Measurements from ENCODE around the gene TCF23.
"Not testable (repeated sequence)": the region's sequence is repeated elsewhere in the genome, so short reads cannot be mapped to it uniquely, and the experiment has no call there.

The TCF23 gene

DNA sequence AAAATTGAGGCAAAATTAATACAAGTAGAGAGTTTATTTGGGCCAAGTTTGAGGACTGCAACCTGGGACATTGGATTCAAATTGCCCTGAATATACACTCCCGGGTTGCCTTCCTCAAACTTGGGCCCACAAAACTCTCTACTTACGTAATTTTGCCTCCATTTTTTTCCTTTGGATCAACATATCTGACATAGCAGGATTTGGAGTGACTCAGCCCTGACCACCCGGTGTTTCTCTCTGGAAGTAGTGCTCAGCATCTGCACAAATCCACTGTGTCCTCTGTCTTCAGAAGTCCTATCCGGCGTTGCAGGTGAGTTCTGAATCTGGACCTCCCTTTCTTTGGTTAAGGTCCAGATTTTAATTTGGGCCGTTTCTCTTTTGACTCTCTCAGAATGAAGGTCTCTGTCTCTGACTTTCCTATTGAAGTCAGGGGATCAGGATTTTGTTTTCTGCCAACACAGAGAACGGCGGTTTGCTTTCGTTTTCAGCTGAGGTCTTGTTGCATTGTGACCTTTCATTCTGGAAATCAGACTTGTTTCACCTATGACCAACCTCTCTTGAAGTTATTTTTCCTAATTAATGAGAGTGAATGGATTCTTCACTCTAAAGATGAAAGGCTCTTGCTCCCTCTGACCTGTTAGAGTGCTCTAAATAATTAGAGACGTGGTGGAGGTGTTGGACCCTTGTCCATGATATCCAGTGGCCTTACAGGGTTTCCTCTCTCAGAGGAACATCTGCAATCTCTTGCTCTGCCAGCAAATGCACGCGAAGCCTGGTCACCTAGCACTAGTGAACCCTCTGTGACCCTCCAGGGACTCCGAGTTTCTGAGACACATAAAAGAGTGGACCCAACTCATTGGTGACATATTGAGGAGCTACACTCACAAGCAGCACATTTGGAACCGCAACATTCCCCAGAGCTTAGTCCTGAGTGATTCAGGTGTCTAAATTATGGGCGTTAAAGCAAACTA, 13.6 kb downstream of the TCF23 start:
- H3K4me3 ChIP-seq (ENCODE audit: low read depth, low read length): no peak overlapping the region
- TF ChIP-seq, protein P1, sequence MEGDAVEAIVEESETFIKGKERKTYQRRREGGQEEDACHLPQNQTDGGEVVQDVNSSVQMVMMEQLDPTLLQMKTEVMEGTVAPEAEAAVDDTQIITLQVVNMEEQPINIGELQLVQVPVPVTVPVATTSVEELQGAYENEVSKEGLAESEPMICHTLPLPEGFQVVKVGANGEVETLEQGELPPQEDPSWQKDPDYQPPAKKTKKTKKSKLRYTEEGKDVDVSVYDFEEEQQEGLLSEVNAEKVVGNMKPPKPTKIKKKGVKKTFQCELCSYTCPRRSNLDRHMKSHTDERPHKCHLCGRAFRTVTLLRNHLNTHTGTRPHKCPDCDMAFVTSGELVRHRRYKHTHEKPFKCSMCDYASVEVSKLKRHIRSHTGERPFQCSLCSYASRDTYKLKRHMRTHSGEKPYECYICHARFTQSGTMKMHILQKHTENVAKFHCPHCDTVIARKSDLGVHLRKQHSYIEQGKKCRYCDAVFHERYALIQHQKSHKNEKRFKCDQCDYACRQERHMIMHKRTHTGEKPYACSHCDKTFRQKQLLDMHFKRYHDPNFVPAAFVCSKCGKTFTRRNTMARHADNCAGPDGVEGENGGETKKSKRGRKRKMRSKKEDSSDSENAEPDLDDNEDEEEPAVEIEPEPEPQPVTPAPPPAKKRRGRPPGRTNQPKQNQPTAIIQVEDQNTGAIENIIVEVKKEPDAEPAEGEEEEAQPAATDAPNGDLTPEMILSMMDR (IDR thresholded peaks at IDR 0.05; ENCODE audit: low read depth, low read length, missing control alignments): no peak
- no peak for DNase-seq (ENCODE audit: low read depth)
- in situ Hi-C loops (cut with HindIII; ENCODE audit: low sequenced_read_pairs): no loop called here

DNA sequence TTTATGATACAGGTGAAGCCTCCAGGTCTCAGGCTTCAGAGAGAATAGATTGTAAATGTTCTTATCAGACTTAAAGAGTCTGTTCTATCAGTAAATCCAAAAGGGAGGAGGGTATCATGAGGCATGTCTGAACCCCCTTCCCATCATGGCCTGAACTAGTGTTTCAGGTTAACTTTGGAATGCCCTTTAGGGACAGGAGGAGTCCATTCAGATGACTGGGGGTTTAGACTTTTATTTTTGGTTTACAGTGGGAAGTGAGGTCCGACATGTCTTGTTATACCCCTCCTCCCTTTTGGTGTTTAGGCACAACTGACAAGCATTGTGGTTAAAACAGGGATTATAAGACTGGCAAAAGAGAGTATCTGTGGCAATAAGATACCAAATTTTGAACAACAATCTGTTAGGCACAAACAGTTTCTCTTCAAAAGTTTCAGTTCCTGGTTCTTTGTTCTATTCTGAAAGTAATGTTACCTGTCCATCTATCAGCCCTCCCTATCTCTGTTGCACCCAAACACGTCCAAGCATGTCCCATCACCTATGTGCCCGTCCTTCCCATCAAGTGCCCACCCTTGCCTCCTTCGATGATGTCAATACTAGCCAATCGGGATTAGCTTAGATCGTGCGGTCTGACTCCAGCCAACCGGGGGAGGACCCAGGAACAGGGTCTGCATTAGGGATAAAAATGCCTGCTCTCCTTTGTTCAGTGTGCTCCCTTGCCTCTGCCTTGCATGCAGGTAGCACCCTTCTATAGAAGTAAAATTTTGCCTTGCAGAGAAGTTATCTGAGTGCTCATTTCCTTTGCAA, 16.4 kb downstream of the TCF23 start:
- no peak overlapping the region for H3K4me3 ChIP-seq (ENCODE audit: low read depth, low read length)
- no peak for DNase-seq (ENCODE audit: low read depth)
- TF ChIP-seq, protein P1 (IDR thresholded peaks at IDR 0.05; ENCODE audit: low read depth, low read length, missing control alignments): no peak
- in situ Hi-C loops (cut with HindIII; ENCODE audit: low sequenced_read_pairs): no loop called here

DNA sequence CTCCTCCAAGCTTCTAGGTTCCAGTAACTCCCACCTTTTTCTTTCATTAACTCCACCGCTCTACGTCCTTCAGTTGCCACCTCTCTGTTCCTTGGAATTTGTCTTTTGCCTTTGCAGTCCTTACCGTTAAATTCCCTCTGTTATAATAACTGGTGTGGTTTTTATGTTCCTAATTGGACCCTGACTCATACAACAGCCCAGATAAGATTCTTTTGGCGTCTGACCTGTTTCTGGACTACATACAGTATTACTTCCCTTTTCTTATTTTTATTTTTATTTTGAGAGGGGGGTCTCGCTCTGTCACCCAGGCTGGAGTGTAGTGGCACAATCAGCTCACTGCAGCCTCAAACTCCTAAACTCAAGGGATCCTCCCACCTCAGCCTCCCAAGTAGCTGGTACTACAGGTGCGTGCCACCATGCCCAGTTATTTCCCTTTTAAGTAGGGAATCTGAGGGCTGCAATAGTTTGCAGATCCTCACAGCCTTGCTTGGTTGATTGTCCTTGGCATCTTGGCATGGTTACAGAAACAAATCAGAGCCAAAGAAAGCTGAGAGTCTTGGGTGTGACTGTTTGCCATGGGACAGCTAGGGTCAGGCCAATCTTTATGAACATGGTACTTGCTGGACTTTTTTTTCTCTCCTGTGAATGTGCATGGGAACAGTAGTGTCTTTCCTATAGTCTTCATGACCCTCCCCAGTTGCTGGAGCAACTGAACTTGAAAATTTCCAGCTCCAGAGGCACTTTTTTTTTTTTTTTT, 22.0 kb downstream of the TCF23 start:
- in situ Hi-C loops (cut with HindIII; ENCODE audit: low sequenced_read_pairs): no loop called here
- TF ChIP-seq, protein P1 (IDR thresholded peaks at IDR 0.05; ENCODE audit: low read depth, low read length, missing control alignments): no peak
- no peak overlapping the region for H3K4me3 ChIP-seq (ENCODE audit: low read depth, low read length)
- no peak for DNase-seq (ENCODE audit: low read depth)

DNA sequence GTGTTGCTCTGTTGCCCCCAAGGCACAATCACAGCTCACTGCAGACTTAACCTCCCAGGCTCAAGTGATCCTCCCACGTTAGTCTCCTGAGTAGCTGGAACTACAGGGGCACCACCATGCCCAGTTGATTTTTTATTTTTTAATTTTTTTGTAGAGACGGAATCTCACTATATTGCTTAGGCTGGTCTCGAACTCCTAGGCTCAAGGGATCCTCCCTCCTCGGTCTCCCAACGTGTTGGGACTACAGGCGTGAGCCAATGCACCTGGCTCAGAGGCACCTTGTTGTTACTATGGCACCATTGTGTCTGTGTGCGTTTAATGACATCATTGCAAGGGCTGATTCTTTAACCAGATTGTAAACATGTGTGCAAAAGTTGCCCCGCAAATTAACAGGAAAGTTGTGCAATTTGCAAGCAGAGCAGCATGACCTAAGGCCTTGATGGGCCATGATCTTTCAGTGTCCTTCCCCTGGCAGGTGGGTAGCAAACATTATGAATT, 22.6 kb downstream of the TCF23 start:
- DNase-seq (ENCODE audit: low read depth): no peak
- TF ChIP-seq, protein P1 (IDR thresholded peaks at IDR 0.05; ENCODE audit: low read depth, low read length, missing control alignments): no peak
- in situ Hi-C loops (cut with HindIII; ENCODE audit: low sequenced_read_pairs): no loop called here
- H3K4me3 ChIP-seq (ENCODE audit: low read depth, low read length): no peak overlapping the region

GRCh38 chr2:27174638-27175037, 25.8 kb downstream of the TCF23 start:
- in situ Hi-C loops (cut with HindIII; ENCODE audit: low sequenced_read_pairs): no loop called here
- DNase-seq (ENCODE audit: low read depth): no peak
- no peak overlapping the region for H3K4me3 ChIP-seq (ENCODE audit: low read depth, low read length)
- TF ChIP-seq, protein P1 (IDR thresholded peaks at IDR 0.05; ENCODE audit: low read depth, low read length, missing control alignments): no peak

- H3K4me3 ChIP-seq (ENCODE audit: low read depth, low read length): no peak overlapping the region
- in situ Hi-C loops (cut with HindIII; ENCODE audit: low sequenced_read_pairs): no loop called here
- TF ChIP-seq, protein P1 (IDR thresholded peaks at IDR 0.05; ENCODE audit: low read depth, low read length, missing control alignments): no peak
- no peak for DNase-seq (ENCODE audit: low read depth)
Measured at GRCh38 chr2:27175330-27175729, 26.5 kb downstream of the TCF23 start.

- DNase-seq (ENCODE audit: low read depth); in situ Hi-C loops (cut with HindIII; ENCODE audit: low sequenced_read_pairs); H3K4me3 ChIP-seq (ENCODE audit: low read depth, low read length): not testable (repeated sequence)
Measured at GRCh38 chr2:27175781-27176180, 27.0 kb downstream of the TCF23 start.
